Stimulated activated CD8-positive, alpha-beta memory T cell treated with anti-CD3 and anti-CD28 coated beads, Interleukin-7, amount 100 ng/mL, for 48 hours (primary cell): ENCODE measurements around the gene PPIP5K2.
"Not testable (repeated sequence)": the region's sequence is repeated elsewhere in the genome, so short reads cannot be mapped to it uniquely, and the experiment has no call there.

Experiments used
- DNase-seq, 2 donors: peaks; one replicate each; pipeline ENCODE4 v3.0.0-alpha.2; 2020; ENCODE audit warnings: low read depth in 1 of 2; ENCODE audit errors: extremely low read depth in 1 of 2

The PPIP5K2 gene

DNA sequence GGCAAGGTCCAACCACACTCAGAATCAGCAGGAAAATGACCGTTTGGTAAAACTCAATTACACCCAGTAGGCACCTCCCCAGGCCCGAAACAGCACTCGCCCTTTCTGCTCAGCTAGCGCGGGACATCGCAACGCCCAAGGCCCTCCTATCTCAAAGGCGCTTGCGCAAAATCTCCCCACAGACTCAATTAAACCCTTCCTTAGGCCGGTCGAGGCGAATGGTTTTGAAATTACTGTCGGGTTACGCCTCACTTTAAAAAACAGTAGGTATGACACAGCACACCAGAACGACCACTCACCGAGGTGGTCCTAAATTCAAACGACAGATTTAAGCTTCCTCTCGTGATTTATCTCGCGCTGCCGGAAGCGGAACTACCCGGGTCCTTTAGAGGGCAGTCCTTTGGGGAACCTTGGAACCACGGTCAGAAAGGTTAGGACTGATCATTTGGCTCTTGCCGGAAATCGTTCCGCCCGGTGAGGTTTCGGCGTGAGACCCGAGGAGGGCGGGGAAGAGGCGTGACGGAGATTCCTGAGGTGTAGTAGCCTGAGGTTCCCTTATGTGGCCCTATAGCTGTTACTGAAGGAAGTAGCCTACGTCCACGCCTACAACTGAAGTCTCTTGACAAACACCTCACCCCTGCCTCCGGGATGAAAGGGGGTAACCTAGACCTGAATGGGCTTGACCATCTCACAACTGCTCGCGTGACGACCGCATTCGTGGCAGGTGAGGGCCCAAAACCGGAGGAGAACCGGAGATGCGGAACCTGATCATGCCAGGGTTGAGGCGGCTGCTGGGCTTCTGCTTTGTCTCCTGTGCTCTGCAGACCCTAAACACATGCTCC is at the start of gene PPIP5K2, which contains the start of gene GIN1:
PPIP5K2 (plus strand) TSS at position 537 of the 842 bp plus-strand sequence. CDS start 9,289 bp downstream, outside the sequence.
GIN1 (minus strand) TSS at position 374 of the 842 bp plus-strand sequence. CDS start 11,431 bp downstream, outside the sequence.
- DNase-seq: peak; percentile 91 to 93

DNA sequence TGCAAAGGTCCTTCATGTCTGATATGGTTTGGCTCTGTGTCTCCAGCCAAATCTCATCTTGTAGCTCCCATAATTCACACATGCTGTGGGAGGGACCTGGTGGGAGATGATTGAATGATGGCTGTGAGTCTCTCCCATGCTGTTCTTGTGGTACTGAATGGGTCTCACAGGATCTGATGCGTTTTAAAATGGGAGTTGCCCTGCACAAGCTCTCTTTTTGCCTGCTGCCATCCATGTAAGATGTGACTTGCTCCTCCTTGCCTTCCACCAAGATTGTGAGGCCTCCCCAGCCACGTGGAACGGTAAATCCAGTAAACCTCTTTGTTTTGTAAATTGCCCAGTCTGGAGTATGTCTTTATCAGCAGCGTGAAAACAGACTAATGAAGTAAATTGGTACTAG is 46.6 kb upstream of the PPIP5K2 start:
- not testable (repeated sequence) for DNase-seq

DNA sequence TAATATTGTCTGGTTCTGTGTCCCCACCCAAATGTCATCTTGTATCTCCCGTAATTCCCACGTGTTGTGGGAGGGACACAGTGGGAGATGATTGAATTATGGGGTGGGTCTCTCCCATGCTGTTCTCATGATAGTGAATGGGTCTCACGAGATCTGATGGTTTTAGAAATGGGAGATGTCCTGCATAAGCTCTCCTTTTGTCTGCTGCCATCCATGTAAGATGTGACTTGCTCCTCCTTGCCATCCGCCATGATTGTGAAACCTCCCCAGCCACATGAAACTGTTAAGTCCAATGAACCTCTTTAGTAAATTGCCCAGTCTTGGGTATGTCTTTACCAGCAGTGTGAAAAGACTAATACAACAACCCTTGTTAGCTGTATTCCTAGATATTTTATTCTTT is 44.7 kb upstream of the PPIP5K2 start:
- no peak for DNase-seq

DNA sequence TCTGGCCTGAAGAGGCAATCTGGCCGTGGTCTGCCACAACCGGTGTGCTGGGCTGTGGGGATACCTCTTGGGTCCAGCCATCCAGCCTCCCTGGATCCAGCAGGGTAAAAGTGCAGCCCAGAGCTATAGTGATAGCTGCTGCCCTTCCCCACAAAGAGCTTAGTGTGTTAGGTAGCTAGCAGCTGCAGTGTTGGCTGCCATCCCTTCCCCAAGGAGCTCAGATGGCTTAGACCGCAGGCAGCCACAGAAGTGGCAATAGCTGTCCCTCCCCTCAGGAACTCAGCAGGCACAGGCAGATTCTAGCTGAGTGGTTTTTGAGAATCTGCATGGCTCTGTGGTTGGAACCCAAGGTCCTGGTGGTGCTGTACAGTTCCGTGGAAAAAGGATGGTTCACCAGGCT is 40.3 kb upstream of the PPIP5K2 start:
- DNase-seq: no peak

DNA sequence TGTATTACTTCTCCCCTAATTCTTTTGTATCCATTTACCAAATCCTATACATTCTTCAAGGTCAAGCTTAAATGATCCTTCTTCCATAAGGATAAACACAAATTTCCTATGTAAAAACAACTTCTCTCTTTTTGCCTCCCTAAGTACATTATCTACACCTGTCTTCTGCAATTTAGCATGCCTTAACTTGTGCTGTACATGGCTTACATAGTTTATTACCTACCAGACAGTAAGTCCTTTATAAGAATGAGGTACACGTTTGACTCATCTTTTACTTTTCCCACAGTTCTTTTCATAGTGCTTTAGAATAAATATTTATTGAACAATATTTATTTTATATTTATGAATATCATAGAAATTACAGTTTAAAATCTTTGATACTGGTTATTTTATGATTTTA is 33.6 kb upstream of the PPIP5K2 start:
- no peak for DNase-seq

DNA sequence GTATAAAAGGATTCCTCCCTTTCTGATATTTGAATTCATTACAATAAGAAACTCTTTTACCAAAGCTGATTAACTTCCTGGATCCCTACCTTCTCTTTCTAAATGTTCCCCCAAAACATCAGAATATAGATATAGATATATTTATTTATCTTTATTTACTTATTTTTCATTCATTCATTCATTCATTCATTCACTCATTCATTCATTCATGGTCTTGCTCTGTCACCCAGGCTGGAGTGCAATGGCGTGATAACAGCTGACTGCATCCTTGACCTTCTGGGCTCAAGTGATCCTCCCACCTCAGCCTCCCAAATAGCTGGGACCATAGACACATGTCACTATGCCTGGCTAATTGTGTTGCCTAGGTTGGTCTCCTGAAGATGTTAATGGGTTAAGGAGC is 30.8 kb upstream of the PPIP5K2 start:
- no peak for DNase-seq

DNA sequence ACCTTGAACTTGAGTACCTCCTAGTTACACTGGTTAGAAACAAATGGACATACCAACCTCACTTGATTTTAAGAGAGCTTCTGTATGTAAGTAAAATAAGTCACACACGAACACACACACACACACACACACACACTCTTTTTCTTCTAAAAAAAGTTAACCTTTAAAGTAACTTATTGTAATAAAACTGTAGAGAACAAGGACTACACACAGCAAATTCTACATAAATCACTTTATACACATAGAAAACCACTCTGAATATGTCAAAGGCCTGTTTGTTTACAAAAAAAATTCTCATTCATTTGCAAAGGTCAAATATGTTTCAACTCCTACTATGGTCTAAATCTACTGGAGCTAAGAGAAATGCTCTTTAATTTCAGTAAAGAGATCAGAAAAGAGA is 29.3 kb upstream of the PPIP5K2 start:
- DNase-seq: no peak

DNA sequence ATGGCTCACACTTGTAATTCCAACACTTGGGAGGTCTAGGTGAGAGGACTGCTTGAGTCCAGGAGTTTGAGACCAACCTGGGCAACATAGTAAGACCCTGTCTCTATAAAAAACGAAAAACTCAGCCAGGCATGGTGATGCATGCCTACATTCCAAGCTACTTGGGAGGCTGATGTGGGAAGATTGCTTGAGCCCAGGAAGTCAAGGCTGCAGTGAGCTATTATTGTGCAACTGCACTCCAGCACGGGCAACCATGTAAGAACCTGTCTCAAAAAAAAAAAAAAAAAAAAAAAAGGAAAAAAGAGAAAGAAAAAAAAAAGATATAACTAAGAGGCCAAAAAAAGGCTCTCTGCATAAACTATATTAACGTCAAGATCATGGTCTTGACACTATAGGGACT is 27.4 kb upstream of the PPIP5K2 start:
- no peak for DNase-seq

DNA sequence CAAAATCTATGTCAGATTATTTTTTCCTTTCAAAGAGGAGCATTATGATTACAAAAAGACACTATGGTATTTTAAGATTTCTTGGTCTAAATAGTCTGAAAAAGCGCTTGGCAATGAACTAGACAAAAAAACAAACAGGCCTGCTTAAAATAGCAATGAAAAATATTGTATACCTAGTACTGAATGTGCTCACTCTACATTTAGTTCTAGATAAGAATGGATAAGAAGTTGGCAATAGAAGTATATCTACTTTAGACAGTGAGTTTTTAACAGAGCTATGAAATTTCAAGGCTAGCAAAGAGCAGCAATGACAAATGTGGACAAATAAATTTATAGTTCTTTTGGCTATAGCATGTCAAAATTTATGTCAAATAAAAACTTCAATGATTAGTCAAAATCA is 26.4 kb upstream of the PPIP5K2 start:
- DNase-seq: no peak

DNA sequence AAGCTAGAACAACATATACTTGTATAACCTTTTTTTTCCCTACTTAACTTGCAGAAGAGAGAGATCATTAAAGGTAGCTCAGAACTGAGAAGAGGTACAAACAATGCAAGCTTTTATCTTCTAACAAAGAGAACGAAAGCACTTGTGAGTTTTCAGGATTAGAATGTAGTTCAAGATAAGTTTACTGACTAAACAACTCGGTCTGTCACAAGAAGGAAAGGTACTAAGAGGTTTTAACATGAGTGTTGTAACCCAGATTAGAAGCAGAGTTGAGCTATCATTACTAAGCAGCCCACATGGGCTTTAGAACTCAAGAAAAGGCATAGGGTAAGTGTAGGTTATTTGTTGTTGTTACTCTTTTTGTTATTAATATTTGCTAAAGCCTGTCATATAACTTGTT is 25.4 kb upstream of the PPIP5K2 start:
- DNase-seq: no peak

DNA sequence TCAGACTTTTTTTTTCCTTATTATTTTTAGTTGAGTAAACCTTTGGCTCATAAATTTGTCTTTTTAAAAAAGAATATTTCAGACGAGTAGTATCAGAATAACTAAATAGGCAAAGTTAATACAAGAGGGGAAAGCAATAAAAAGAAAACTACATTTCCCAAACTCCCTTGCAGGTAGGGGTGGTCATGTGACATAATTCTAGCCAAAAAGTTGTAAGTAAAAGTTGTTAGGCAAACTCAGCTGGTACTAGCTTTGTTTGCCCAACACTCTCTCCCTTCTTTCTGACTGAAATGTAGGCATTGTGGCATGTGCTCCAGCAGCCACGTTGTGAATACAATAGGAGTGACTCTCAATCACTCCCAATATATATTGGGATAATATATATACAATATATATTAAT is 21.1 kb upstream of the PPIP5K2 start:
- DNase-seq: no peak

DNA sequence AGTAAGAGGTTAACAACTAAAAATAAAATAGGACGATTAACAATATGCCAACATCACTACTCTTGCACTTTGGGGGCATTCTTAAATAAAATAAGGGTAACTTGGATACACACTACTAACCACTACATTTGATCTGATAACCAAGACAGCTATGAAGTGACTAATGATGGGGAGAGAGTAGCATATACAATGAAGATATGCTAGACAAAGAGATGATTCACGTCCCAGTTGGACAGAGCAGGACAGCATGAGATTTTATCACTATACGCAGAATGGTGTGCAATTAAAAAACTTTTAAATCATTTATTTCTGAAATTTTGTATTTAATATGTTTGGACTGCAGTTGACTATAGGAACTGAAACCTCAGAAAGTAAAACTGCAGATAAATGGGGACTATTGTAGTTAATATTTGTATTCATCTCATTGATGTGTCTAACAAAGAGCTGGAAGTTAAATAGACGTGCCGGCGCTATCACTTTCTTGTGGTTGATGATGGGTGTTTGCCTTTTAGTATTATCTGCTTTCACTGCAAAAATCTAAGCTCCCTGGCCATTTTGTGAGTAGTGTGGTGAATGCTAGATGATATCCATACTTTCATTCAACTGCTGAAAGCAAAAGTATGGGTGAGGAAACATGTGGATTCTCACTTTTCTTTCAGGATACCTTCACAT is 18.9 kb upstream of the PPIP5K2 start:
- DNase-seq: no peak

DNA sequence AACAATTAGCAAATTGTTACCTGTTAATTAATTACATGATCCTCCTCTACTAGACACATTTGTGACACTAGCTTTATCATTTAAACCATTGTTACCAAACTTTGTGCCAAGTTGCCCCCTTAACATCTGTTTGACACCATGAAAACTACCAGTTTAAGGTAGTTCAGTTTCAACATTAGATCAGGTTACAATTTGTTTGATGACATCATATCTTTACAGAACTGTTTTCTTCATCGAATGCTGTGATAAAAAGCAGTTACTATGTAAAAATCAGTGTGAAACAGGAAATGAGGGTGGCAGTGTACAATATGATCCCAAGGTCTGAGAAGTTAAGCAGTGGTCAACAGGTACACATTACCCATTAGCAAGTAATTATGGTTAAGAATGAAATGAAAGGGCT is 17.9 kb upstream of the PPIP5K2 start:
- no peak for DNase-seq

DNA sequence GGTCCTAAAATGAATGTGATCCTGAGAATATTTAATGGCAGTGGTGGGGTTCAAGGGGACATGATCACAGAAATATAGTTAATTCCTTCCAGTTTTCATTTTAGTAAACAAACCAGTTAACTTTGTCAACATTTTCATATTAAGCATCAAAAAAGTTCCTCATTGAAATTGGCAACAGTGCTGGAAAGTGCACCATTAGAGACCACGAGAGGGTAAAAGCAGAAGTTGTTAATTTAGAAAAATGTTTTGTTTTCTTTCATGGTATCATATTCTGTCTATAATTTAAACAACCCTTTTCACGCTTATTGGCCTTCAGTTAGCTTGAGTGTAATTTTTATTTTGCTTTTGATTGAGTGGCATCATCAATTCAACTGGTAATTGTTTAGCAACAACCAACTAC is 12.0 kb upstream of the PPIP5K2 start:
- DNase-seq: no peak

DNA sequence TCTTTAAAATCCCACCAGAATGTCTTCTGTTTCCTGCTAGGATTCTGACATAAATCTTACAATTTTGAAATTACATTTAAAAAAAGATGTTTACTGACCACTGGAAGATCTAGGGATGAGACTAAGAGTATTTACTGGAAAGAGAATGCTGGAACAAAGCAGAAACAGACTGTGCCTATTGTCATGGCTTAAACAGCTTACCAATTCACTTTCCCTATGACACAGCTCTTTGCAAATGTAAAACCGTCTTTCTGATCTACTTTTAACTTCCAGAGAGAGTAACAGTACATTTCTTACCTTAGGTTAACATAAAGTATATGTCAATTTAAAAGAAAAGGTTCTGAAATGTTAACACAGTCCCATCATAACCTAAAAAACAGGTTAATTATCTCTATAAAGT is 10.8 kb upstream of the PPIP5K2 start:
- no peak for DNase-seq

DNA sequence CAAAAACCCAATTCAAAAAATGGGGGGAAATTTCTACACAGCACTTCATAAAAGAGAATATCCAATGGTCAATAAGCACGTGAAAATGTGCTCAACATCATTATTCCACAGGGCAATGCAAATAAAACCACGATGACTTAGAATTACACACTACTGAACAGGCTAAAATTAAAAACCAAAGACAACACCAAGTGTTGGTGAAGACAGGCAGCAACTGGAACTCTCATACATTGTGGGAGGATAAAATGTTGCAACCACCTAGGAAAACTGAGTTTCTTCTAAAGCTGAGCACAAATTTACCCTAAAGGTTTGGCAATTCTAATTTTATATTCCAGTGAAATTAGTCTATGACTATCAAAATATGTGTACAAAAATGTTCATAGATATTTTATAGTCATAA is 9.7 kb upstream of the PPIP5K2 start:
- DNase-seq: no peak

DNA sequence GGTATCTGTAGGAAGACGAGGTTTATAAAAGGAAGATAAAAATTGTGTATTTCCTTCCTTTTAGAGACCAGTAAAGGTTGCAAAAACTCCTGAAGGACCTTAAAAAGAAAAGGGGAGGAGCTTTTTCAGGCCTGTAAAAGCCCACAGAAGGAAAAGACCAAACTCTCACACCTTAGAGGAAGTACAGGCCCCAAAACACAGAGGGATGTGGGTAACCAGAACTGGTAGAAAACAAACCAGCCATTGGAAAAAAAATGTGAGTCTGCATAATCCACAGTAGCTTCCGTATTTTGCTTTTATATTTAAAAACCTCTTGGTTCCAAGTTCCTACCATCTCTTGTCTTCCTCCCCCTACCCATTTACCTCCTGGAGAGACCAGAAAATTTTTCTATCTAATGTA is 8.6 kb upstream of the PPIP5K2 start:
- DNase-seq: no peak

DNA sequence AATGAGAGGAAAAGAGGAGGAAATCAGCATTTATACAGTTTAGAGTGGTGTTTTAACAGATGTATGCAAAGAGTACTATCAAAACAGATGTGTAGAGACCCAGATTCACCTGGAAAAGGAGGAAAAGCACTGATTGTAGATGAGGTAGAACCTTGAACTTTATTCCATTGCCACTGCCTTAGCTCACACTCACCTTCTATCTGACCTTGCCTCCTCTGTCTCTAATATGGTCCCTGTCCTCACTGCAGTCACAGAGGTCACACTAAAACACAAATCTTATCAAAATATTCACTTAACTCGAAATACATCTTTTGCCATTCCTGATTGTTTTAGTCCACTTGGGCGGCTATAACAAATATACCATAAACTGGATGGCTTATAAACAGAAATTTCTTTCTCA is 7.2 kb upstream of the PPIP5K2 start:
- no peak for DNase-seq

DNA sequence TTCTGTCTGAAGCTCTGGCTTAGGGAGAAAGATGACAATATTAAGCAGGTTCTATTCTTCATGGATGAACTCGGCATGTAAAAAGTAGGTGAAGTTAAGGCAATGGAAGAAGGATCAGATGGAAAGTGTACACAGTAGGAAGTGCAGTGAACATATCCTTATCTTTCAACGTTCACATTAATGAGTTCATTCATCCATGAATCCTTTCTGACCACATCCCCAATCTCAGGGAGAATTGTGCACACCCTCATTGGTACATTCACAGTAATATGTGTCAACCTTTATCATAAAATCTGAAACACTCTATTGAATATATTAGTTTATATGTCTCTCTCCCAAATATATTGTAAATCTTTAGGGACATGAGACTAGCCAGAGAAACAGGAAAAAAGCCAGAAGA is 5.7 kb upstream of the PPIP5K2 start:
- no peak for DNase-seq

DNA sequence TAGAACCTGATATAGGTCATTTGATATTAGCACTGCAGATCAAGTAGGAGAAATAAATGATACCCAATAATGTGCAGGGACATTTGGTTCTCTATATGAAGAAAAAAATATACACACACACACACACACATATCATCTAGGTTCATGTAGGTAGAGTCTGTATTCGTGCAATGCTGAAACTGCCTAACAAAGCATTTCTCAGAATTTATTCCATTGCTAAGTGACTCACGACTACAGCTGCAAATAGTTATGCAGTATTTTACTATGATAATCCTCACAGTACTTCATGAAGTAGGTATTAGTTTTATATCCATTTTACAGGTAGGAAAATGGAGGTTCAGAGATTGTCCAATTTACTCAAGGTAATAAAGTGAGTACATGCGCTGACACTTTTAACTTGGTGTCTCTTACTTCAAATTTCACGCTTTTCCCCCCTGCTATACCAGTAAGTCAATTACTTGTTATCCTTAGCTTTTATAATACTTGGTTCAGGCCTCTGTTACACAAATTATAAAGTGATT is 2.6 kb upstream of the PPIP5K2 start:
- DNase-seq: no peak

DNA sequence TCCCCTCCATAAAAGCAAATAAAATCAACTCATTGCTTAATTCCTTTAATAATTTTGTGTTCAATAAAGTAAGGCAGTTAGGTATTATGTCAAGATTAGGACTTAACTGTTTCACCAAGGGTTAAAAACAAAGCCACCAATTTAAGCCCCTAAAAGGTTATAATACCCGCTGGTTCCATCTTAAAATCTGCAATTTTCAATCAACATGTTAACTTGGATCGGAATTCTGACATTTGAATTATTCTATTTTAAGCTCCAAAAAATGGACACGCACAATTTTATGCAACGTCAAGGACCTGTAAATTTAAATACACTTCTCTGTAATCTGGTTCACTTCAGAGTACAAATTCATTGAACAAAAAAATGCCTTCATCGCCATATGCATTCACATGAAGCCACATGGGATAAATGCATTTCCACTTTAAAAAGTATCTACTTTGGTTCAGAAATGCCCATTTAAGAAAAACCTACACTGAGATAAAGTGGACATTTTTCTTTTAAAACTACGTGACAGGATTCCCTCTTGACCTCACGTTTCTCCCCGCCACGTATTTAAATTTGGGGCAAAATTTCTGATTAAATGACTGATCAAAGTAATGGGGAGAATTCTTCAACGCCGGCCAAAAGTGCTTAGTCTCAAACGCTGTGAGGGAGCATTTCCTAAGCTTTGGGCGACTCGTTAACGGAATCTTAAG is 884 bp upstream of the PPIP5K2 start:
- DNase-seq: no peak
